ENCODE measurements around the gene ECSCR.
"Not testable (repeated sequence)": the region's sequence is repeated elsewhere in the genome, so short reads cannot be mapped to it uniquely, and the experiment has no call there.

Gene ECSCR

GRCh38 chr5:139451176-139451575, 11.4 kb downstream of the ECSCR start:
- peak; percentile 16 for DNase-seq (ENCODE audit: low spot score)
- H3K27ac ChIP-seq, result no peak overlapping the region
- no peak overlapping the region for H3K4me3 ChIP-seq
- no peak for TF ChIP-seq CTCF (IDR thresholded peaks at IDR 0.05)

GRCh38 chr5:139446956-139447779, 15.4 kb downstream of the ECSCR start:
- no peak for DNase-seq (ENCODE audit: low spot score)

GRCh38 chr5:139445325-139446170, 17.0 kb downstream of the ECSCR start:
- H3K4me3 ChIP-seq, result no peak overlapping the region
- no peak for TF ChIP-seq CTCF (IDR thresholded peaks at IDR 0.05)
- DNase-seq (ENCODE audit: low spot score), result no peak
- H3K27ac ChIP-seq, result no peak overlapping the region

More at GRCh38 chr5:139446956-139447779, 15.4 kb downstream of the ECSCR start:
- TF ChIP-seq CTCF (IDR thresholded peaks at IDR 0.05), result no peak
- Histone ChIP-seq H3K27ac (no peak overlapping the region), H3K4me3 (no peak overlapping the region)

- Histone ChIP-seq H3K27ac (no peak overlapping the region), H3K4me3 (no peak overlapping the region)
- TF ChIP-seq CTCF (IDR thresholded peaks at IDR 0.05), result no peak
- no peak for DNase-seq (ENCODE audit: low spot score)
These were observed 18.6 kb downstream of the ECSCR start for GRCh38 chr5:139443831-139444453.

- not testable (repeated sequence) for DNase-seq (ENCODE audit: low spot score); H3K27ac ChIP-seq; H3K4me3 ChIP-seq
These were observed 22.1 kb downstream of the ECSCR start for GRCh38 chr5:139440416-139440815.

GRCh38 chr5:139439013-139439903, 23.3 kb downstream of the ECSCR start, which contains the start of gene DNAJC18:
DNAJC18 (minus strand) TSS chr5:139439525; CDS start chr5:139439445, 80 bp downstream.
- DNase-seq (ENCODE audit: low spot score), result peak; percentile 93
- H3K27ac ChIP-seq, result peak within 1 kb of the TSS; percentile 96 to 98
- no peak for TF ChIP-seq CTCF (IDR thresholded peaks at IDR 0.05)
- H3K4me3 ChIP-seq, result peak within 1 kb of the TSS; percentile 93

Data from coronary artery (tissue), 2 donors.